HG02759 (cell line): Measurements from ENCODE around the gene CFAP53.
"Not testable (repeated sequence)": the region's sequence is repeated elsewhere in the genome, so short reads cannot be mapped to it uniquely, and the experiment has no call there.

Source experiments
- ATAC-seq: cut with Tn5 transposase; IDR thresholded peaks from one replicate; pipeline ENCODE4 v1.9.1; 2021; ENCODE audit warnings: mild to moderate bottlenecking, moderate library complexity; ENCODE audit not compliant: unreplicated experiment

CFAP53 gene

GRCh38 chr18:50288348-50289107 lies 22.2 kb upstream of the CFAP53 start:
- not testable (repeated sequence) for ATAC-seq

DNA sequence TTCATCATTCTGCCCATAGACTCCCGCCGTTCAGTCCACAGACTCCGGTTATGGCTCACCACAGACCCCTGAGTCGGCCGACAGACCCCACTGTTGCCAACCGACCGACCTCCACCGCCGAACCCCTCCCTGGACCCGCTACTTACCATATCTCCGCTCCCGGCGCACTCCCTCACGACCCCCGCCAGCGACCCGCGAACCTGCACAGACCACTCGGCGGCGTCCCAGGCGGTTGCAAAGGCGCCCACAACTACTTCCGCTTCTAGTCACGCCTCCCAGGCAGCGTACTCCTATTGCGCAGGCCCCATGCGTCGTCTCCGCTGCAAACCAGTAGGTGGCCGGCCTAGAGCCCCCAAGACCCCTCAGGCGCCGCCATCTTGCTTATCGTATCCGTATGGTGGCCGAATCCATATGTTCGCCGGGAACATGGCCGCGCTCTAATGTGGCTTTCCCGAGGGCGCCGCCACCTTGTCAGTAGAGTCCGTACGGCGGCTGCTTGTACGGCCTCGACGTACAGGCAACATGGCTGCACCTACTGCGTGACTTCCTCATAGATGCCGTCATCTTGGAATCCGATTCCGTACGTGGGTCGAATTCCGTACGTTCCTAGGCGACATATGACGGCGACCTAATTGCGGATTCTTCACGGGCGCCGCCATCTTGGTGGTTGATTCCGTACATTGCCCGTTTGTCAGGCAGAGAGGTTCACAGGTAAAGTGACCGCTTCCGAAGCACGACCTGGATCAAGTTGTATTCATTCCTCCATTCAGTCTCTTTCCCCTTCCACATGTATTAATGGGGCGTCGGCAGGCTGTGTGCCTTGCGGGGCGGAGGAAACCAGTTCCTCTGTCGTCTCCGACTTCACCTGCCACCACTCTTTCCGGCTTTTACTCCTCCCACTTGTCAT lies 21.4 kb upstream of the CFAP53 start, which contains the start of gene CXXC1:
Gene CXXC1, minus strand, starts transcription at position 252 of the 907 bp plus-strand sequence. Its CDS starts 103 bp downstream, at position 149.
- peak; percentile 93 for ATAC-seq

DNA sequence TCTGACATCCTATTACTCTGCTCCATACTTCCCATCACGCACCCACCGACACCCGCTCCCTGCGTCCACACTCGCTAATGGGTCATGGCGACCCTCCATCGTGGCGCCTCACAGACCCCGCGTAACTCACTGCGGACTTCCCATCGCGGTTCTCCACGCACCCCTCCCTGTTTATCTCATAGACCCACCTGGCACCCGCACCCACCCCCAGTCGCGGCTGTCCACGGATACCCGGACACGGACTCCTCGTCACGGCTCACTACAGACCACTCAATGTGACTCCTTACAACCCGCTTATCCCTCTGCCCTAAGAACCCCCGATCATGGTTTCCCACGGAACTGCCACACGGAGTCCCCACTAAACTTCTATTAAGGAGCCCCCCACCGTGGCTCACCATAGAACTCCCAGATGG lies 20.7 kb upstream of the CFAP53 start:
- ATAC-seq: peak; percentile 1

DNA sequence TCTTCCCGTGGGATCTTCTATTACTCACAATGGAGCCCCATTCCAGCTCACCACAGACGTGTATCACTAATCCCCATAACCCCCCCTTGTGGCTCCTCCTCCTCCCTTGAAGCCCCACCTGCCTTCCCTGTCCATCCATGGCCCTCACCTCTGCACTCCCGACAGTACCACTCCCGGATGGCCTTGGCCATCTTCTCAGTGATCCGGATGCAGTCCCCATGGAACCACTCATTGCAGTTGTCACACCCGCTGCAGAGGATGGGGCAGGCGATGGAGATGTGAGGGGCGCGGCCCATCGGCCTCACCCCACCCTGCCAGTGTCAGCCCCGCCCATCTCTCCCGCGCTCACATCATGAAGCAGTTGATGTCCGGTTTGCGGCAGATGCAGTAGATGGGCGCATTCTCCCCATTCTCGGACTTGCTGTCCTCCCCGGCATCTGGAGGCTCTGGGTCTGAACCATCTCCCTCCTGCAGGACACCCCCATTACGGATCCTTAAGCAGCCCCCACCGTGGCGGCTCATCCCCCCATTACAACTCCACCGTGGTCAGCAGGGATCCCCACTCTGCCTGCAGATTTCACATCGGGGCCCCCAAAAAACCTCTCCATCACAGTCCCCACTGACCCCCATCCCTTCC lies 20.2 kb upstream of the CFAP53 start:
- ATAC-seq: no peak

DNA sequence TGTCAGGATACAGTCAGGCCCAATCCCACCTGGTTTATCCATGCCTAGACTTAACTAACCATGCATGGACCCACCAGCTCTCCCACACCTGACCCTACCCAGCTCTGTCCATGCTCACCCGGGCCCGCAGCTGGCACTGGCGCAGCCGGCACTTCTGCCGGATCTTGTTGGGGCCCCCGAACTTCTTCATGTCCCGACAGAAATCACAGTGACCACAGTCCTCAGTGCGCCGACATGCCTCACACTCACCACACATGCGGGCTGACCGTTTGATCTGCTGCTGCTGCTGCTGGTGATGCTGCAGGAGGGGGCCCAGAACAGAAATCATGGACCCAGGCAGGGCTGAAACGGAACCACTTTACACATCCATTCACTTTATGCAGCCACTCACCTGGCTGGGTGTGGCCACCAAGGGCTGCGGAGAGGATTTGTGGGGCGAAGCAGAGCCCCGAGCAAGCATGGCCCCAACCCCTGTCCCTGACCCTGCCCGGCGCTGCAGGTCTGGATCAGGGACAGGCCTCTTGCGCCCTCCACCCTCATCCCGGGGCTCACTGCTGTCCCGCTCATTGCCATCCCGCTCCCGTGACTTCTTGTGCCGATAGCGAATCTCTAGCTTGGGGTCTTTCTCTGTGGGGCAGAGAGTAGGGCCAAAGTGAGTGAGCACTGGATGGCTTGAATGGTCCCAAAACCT lies 19.5 kb upstream of the CFAP53 start:
- no peak for ATAC-seq

DNA sequence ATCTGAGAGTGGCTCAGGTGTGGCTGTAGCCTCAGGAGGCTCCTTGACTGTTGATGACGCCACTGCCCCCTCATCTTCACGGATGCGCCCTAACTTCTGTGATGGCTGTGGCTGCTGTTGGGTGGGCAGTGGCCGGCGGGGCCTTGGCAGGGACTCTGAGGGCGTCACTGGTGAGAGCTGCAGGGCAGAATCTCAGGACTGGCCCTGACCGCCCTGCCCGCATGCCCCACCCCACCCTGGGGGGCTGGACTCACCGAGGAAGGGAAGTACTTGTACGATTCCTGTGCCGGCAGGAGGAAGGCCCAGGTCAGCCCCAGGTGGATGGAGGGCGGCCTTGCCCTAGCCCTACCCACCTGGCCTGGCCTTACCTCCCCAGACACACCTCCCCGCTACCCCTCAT lies 18.8 kb upstream of the CFAP53 start:
- ATAC-seq: no peak

GRCh38 chr18:50284255-50284885 lies 18.1 kb upstream of the CFAP53 start:
- no peak for ATAC-seq

DNA sequence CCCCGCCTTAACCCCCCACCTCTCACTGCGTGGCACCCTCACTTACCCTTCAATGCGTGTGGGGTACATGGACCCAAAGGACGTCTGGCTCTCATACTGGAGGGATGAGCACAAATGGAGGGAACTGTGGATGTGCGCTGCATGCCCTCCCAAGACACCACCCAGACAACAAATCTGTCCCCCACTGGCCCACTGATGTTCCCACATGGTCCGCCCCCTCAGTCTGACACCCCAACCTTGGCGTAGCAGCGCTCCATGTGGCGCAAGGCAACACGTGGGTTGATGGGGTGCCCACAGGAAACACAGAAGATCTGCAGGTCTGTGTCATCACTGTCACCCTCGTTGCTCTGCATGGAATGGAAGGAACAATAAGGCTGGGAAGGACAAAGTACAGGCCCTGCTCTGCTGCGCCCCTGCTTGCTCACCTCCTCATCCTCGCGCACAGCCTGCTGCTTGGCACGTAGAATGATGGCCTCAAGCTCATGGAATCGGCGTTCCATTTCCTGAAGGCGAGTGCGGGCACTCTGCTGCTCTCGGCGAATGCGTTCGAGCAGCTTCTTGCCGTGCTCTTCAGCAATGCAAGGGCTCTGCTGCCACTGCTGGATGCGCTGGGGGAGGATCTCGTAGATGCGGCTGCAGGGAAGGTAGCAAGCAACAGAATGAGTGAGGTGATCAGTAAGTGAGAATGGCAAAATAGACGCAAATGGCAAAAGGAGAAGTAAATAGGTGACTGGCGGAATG lies 17.3 kb upstream of the CFAP53 start:
- ATAC-seq: no peak

GRCh38 chr18:50282521-50283335 lies 16.4 kb upstream of the CFAP53 start:
- ATAC-seq: no peak

DNA sequence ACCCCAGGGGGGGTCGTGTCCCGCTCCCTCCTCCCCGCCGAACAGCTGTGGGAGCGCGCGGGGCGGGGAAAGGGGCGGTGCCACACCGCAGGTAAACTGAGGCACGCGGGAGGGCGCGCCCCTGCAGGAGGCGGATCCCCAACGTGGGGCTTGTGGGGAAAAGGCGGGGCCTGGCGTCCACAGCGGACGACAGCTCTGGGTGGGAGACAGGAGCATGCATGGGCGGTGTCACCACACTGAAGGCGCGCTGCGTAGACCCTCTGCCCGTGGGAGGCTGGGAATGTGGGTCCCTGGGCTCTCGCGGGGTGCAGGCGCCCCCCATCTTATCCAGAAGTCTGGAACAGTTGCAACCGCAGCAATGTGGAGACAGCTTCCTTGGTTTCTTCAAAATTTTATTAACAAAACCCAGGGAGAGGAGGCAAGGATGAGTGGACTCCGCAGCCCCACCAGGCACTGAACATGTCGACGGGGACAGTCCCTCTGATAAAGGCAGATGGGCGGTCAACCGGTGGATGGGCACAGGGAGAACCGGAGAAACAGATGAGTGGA lies 15.8 kb upstream of the CFAP53 start:
- no peak for ATAC-seq

GRCh38 chr18:50281295-50281971 lies 15.1 kb upstream of the CFAP53 start, which contains the start of gene MBD1:
Gene MBD1 (minus strand): TSS chr18:50281523. CDS start chr18:50279992, 1,531 bp downstream.
- peak; percentile 94 for ATAC-seq

DNA sequence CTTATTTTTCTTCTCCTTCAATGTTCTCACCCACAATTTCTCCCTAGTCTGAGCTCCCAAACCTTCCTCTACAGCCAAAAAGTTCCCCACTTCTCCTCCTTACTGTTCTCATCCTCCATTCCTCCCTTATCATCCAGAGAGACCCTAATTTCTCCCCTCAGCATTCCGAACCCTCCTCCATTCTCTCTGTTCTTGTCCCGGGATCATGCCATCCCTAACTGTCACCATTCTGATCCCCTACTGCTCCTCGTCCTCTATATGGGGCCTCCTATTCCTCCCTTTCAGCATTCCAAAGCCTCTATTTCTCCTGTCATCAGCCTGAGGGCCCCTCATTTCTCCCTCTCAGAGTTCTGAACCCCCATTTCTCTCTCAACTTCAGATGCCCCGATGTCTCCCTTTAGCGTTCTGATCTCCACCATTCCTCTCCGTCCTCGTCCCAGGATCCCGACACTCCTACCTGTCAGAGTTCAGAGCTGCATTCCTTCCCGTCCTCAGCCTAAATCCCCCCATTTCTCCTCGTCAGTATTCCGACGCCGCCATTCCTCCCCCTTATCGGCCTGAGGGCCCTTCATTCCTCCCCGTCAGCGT lies 14.5 kb upstream of the CFAP53 start:
- no peak for ATAC-seq

- ATAC-seq: no peak
Measured at GRCh38 chr18:50279752-50280151, 13.5 kb upstream of the CFAP53 start.

- ATAC-seq: no peak
Measured at GRCh38 chr18:50277942-50278341, 11.6 kb upstream of the CFAP53 start.

DNA sequence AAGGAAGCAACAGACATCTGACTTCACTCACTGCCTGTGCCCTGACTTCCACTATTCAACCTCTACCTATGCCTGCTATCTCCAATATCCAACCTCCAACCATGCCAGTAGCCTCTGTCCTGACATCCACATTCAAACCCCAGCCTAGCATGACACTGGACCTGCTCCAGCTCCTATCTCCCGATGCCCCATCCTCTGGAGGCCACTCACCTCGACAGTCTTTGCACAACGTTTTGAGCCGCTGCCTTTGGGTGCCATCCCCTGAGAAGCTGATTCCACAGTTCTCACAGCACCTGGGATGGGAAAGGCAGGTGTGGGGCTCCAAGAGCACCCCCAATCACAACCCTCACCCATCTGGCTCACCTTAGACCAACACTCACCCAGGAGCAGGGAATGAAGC lies 10.2 kb upstream of the CFAP53 start:
- no peak for ATAC-seq

DNA sequence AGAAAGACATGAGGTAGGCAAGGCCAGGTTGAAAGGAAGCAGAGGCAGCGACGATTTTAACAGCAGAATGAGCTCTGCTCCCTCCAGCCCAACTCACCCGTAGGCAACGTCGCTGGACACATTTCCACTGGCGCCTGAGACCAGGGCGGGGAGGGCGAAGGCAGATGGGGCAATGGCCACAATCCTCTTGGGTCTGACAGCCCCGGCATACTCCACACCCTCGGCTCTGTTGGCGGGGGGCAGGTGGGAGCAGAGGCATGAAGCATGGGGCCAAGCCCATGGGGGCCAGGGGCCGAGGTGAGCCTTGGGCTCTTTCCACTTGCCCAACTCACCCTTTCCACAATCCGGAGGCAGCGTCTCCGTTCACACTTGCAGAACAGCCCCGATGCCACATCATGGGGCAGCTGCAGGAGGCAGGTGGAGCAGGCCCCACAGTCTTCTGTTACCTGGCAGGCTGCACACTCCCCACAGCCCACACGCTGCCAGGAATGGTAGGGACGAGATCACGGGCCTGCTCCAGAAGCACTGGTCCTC lies 9.3 kb upstream of the CFAP53 start:
- ATAC-seq: no peak

GRCh38 chr18:50274941-50275340 lies 8.6 kb upstream of the CFAP53 start:
- ATAC-seq: no peak
